DND-41 (cell line): ENCODE measurements around the gene ARHGEF6.

ENCODE experiments used
- CTCF ChIP-seq: IDR thresholded peaks from 2 replicates; pipeline ENCODE4 v1.5.1; 2012; ENCODE audit warnings: borderline replicate concordance, low read length, moderate library complexity, mild to moderate bottlenecking; ENCODE audit not compliant: poor library complexity, severe bottlenecking; ENCODE audit errors: extremely low read depth
- EZH2 ChIP-seq: IDR thresholded peaks from 3 replicates; pipeline ENCODE4 v1.6.1; 2012; ENCODE audit warnings: borderline replicate concordance, low read depth, mild to moderate bottlenecking, moderate library complexity, low read length, inconsistent platforms; ENCODE audit not compliant: severe bottlenecking

GRCh38 chrX:136616987-136617685 lies 163.6 kb downstream of the ARHGEF6 start:
- TF ChIP-seq CTCF = no peak
- TF ChIP-seq EZH2 = no peak
